ENCODE results near the gene UBAP2L. TPM values are rescaled to one million over a fixed set of nuclear protein-coding genes. Genes with fewer than 3 reads are reported as not detected.

Gene UBAP2L
- total and polyA plus RNA-seq, 10 of the 15 experiments (the other 5 are each of a cell fraction or from before 2014, with no cell fraction given) = 49.9 to 198 (median 152) TPM

DNA sequence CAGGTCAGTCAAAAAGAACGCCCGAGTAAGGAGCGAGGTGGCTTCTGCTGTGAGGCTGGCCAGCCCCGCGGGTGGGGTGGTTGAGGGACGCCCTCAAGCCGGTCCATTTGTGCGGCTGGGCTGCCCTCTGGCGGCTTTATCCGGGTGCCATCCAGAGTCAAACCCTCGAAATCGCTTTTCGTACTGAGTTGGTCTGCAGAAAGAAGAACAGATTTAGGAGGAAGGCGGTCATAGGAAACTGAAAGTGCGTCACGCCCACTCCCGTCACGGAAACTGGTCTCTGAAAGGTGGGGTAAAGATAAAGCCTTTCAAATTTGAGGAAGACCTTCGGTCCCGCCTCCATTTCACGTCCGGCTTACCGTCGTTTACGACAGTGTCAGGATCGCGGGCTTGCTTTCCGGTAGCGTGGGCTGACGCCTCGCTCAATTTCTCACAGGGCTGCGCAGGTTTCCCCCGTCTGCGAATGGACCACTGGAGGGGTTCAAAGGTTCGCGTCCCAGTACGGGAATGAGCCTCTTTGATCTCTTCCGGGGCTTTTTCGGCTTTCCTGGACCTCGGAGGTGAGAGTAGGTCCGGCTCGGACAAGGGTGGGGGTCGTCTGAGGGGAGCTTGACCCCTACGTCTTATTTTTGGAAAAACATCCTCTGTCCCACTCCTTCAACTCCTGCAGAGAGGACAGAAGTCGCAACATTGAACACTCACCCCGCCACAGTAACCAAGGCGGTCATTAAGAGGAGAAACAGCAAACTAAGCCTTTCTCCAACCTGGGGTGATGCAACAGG lies 51.7 kb downstream of the UBAP2L start, which contains the start of gene HAX1:
Gene HAX1, plus strand, starts transcription at position 413 of the 782 bp plus-strand sequence. Its CDS starts 95 bp downstream, at position 508.
- intact Hi-C loops (cut with micrococcal nuclease; ENCODE audit: unreplicated experiment) (loop anchor here (1.0 to 5.0 kb wide), 5 partner anchors 62 to 475 kb away; partner anchors contain the start of gene RPS27), in situ Hi-C loops (cut with MboI) (loop anchor here (5.0 kb wide), 1 partner anchor 280 kb away; the partner anchor contains the start of gene RPS27)
- H3K36me3 ChIP-seq (ENCODE audit: control insufficient read depth in 2 of 2, insufficient read depth in 2 of 2, low read length in 1 of 2) = peaks cover 8 to 18% of the 10 kb centered on the region in 2 experiments; a peak in 3 of 4 replicates
- H3K27ac ChIP-seq (ENCODE audit: control insufficient read depth, insufficient read depth) = peak within 1 kb of the TSS; percentile 89
- peaks cover 10% of the 10 kb centered on the region for H3K4me1 ChIP-seq (ENCODE audit: control insufficient read depth, insufficient read depth, low read length)
- H4K20me1 ChIP-seq (ENCODE audit: control insufficient read depth, insufficient read depth) = no peaks in the 10 kb centered on the region
- ChIA-PET SMC1A (ENCODE audit: uncharacterized antibody, unreplicated experiment) (interaction anchor here (0.6 to 6.6 kb wide), 19 partner anchors 9 to 639 kb away, joined by 3 to 48 read pairs (median 3); partner anchors contain the start of gene TPM3), POLR2A (interaction anchor here (0.6 to 2.8 kb wide), 11 partner anchors 26 to 683 kb away, joined by 3 to 13 read pairs (median 6); partner anchors contain the start of genes INTS3, PBXIP1 and UBAP2L), CTCF (interaction anchor here (0.6 to 4.5 kb wide), 29 partner anchors 12 to 762 kb away, joined by 3 to 54 read pairs (median 3); partner anchors contain the start of genes CRTC2, RPS27 and SLC39A1), RAD21 (ENCODE audit: unreplicated experiment) (interaction anchor here (0.6 to 2.0 kb wide), 17 partner anchors 8 to 758 kb away, joined by 3 to 16 read pairs (median 4); partner anchors contain the start of gene UBAP2L)
- peaks cover 13% of the 10 kb centered on the region for H3K79me2 ChIP-seq (ENCODE audit: control insufficient read depth, insufficient read depth, low read length)
- peak within 1 kb of the TSS; percentile 99 for H3K4me3 ChIP-seq
- no peaks in the 10 kb centered on the region for H3K27me3 ChIP-seq (replicated peaks in 1 of 2; ENCODE audit: control insufficient read depth in 2 of 2, insufficient read depth in 2 of 2, low read length in 1 of 2)
- H2AFZ ChIP-seq (ENCODE audit: control insufficient read depth, low read depth, low read length) = peak within 1 kb of the TSS; percentile 89
- peak; percentile 100 for DNase-seq (ENCODE audit: low read depth, low spot score)
- no TSS peak for BruUV-seq (replicated peaks)
- FAIRE-seq = peak; percentile 100
- under 1% methylated on average over 47 of the region's 47 CpGs for WGBS (ENCODE audit: insufficient coverage, insufficient replicate concordance, low lambda C conversion rate, missing lambda C conversion rate)
- peak within 1 kb of the TSS; percentile 90 for H3K9ac ChIP-seq (ENCODE audit: control insufficient read depth, insufficient read depth, low read length)
- peak within 1 kb of the TSS; percentile 92 for H3K4me2 ChIP-seq (ENCODE audit: control insufficient read depth, insufficient read depth)
- peak; percentile 96 for ATAC-seq
- H3K9me3 ChIP-seq (replicated peaks; ENCODE audit: control insufficient read depth, insufficient read depth, low read length) = no peaks in the 10 kb centered on the region
- no peak for TF ChIP-seq ZNF622 (IDR thresholded peaks at IDR 0.05)
- no peak for TF ChIP-seq KDM1A (IDR thresholded peaks at IDR 0.05; ENCODE audit: borderline replicate concordance)
- no peak for TF ChIP-seq ZSCAN29 (IDR thresholded peaks at IDR 0.05)
- no peak for TF ChIP-seq EZH2 (IDR thresholded peaks at IDR 0.05; ENCODE audit: borderline replicate concordance, control insufficient read depth, low read depth, low read length)
- TF ChIP-seq ZBTB40 (IDR thresholded peaks at IDR 0.05; ENCODE audit: borderline replicate concordance) = peak; percentile 49; the same call in 1 of the 2 replicates
- TF ChIP-seq MLLT1 (IDR thresholded peaks at IDR 0.05) = no peak
- peak; percentile 61; the same call in 1 of the 2 replicates for TF ChIP-seq SIN3A (IDR thresholded peaks at IDR 0.05; ENCODE audit: low read depth, low read length)
- peak; percentile 89; the same call in 1 of the 2 replicates for TF ChIP-seq NBN (IDR thresholded peaks at IDR 0.05)
- TF ChIP-seq CHD2 (IDR thresholded peaks at IDR 0.05; ENCODE audit: borderline replicate concordance, low read depth, low read length) = peak; percentile 64; the same call in 1 of the 2 replicates
- TF ChIP-seq ZNF207 (IDR thresholded peaks at IDR 0.05; ENCODE audit: borderline replicate concordance) = peak; percentile 48; the same call in 1 of the 2 replicates
- no peak for TF ChIP-seq NR2C2 (IDR thresholded peaks at IDR 0.05; ENCODE audit: borderline replicate concordance, control insufficient read depth, insufficient read length, low read depth)
- TF ChIP-seq CREB1 (IDR thresholded peaks at IDR 0.05; ENCODE audit: low read depth) = peak; percentile 90
- no peak for TF ChIP-seq LARP7 (IDR thresholded peaks at IDR 0.05)
